NCI-H748 treated with DMSO at 0.1 percent for 48 hours (cell line): ENCODE measurements around the gene ZMYM3.

ENCODE experiments used
- DNase-seq: peaks from one replicate; lab custom pipeline; 2025; lab: John Stamatoyannopoulos, UW

ZMYM3 gene

GRCh38 chrX:71253253-71254091, 468 bp downstream of the ZMYM3 start:
- peak; percentile 0 for DNase-seq

DNA sequence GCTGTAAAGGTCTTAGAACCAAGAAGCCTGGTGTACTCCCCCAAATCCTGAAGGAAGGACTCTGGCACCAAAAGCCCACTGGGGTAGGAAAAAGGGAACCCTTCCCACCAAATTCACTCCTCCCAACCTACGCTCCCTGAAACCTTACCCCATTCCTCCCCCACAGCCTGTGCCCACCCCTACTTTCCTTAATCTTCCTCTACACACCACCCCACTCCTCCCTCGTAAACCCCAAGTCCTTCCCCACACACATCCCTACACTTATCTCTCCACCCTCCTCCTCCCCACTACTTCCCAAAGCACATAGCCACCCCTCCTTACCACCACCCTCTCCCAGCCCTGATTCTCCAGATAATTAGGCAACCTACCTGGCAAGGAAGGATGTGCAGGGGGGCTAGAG, 1.7 kb downstream of the ZMYM3 start:
- DNase-seq, result no peak

DNA sequence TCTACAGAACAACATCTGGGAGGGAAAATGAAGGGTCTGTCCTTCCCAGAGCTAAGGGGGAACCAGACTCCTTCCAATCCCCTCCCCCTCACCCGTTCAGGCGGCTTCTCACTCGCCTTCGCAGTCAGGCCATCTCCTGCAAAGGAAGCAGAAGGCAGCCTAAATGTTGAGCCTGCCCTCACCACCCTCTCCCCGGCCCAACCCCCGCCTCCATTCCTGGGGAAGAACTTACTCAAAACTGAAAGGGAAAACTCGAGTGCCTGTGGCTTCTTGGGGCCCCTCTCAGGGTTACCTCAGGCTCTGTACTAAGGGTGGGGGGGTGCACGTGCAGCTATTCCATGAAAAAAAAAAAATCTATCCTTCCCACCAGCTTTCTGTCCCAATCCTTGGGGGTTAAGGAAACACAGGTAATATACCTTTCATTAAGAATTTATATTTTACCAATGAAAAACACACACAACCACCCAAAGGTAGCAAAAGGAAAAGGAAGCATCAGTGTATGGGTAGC, 2.4 kb downstream of the ZMYM3 start:
- no peak for DNase-seq

GRCh38 chrX:71250841-71251240, 3.1 kb downstream of the ZMYM3 start:
- DNase-seq, result no peak

DNA sequence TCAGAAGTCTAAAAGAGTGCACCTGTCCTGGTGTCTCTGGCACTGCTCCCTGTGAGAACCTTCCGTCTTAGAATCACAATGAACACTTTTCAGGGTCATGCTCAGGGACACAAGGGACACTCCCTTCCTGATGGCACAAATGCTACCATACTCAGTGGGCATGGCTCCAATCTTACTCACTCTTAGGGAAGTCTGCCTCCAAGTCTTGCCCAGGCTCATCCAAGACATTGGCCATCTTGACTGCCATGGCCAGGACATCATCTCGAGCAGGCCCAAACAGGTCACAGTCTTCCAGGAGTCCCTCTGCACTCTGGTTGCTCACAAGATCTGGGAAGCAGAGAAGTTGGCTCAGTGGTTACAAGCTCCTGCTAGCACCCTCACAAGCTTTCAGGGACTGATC, 8.8 kb downstream of the ZMYM3 start:
- no peak for DNase-seq

DNA sequence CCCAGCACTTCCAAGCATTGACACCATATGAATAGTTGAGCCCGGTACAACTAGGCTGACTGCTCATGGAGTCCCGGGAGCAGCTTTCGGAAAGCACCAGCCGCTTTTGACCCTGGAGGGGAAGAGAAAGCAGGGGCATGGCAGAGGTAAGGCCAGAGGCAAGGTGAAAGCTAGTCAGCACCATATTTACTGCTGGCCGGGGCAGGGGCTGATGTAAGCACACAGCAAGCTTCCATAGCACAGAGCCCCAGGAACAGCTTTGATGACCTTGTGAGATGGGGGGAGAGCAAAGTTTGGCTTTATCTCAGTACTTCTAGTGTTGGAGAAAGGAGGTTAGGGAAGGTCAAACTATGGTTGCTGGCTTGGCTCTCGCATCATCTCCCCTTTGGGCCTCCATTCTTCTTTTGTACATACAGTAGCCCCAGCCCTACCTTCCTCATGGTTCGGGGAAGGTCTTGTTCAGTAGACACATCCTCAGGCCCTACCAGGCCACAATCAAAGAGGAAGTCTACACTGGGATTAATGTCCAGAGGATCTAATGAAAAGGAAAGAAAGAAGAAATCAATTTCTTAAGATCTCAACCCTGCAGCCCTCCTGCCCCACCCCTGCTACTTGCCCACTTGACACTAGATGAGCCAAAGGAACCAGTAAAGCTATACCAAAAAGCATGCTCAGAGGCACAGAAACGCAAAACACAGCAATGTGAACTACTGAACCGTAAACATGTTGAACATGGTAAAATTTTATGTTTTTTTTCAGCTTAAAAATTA, 9.4 kb downstream of the ZMYM3 start:
- no peak for DNase-seq

DNA sequence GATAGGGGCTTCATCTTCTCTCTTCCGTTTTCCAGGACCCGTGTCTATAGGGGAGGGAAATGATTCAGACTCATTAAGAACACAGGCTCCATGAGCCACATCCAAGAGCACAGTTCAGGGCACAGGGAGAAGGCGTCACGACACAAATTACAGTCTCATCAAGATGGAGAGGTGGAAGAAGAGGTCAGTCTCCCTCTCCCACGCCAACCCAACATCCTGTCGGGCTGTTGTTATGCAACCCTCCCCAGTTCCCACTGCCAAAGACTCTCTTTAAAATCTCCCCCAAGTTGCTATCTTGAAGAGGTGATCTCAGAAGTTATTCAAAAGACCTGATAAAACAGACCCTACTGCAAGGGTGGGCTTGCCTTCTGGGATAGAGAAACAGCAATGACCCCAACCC, 12.6 kb downstream of the ZMYM3 start:
- DNase-seq, result no peak

DNA sequence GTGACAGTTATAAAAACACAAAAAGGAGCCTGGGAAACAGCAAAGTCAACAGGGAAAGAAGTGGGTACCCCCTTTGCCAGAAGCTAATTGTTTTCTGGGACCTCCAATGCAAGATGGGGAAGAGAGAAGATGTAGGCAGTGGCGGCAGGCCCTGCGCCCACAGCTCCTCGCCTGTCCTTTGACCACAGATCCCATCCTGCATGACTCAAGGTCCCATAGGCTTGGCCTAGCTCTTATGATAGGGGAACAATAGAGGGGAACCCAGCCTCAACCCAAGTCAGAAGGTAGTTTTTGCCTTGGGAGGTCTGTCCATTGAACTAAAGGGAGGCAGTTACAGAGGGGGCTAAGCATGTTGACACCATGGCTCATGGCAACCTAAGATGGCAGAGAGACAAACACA, 14.2 kb downstream of the ZMYM3 start:
- DNase-seq, result no peak

GRCh38 chrX:71236836-71237235, 17.1 kb downstream of the ZMYM3 start:
- DNase-seq, result no peak

DNA sequence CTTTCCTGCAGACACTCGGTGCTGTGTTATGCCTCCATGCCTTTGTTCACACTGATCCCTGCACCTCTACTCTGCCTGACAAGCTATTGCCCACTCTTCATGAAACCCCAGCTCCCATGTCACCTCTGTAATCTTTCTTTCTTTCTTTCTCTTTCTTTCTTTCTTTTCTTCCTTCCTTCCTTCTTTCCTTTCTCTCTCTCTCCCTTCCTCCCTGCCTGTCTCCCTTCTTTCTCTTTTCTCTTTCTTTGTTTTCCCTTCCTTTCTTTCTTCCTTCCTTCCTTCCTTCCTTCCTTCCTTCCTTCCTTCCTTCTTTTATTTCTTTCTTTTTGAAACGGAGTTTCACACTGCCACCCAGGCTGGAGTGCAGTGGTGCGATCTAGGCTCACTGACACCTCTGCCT, 18.5 kb downstream of the ZMYM3 start:
- DNase-seq, result no peak

- no peak for DNase-seq
Measured at GRCh38 chrX:71228063-71228642, 25.8 kb downstream of the ZMYM3 start.

DNA sequence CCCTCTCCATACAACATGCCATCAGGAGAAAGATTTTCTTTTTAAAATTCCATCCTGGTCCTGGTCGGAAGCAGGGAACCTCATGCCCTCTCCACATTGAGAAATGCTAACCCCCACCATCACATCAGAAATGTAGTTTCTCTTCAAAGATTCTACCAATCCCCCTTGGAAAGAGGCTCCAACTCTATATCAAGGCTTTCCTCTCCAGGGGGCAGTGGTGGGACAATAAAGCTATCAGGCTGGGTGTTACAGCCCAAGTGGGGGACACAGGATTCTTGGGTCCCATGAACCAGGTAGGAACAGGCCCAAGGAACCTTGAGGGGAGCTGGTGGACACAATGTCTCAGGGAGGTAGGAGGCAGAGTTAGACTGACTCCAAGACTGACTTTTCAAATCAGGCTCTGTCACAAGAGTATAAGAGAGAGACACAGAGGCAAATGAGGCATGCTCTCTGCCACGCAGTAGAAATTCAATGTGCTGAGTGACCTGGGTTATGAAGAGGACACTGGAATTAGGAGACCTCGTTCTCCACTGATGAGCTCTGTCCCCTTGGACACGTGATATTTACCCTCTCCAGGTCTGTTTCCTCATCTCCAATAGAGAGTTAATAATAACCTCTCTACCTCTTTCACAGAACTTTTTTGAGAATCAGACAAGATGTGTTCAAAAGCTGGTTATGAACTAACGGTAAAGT, 26.4 kb downstream of the ZMYM3 start:
- no peak for DNase-seq

DNA sequence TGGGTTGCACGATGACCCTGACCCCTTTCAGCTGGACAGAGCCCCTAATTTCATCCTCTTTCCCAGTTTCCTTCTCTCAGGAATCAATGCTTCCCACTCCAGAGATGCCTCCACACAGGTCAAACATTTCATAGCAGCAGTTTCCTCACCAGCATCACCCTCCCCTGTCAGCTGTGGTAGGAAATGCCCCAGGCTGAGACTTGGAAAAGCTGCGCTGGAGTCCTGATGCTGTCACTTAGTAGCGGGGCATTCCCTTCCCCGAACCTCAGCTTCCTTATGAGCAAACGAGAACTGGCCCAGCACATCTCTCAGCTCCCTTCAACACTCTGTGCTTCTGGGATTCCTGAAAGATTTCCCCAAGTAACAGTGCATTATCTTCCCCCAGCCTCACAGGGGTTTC, 28.3 kb downstream of the ZMYM3 start:
- no peak for DNase-seq

GRCh38 chrX:71225009-71225408, 28.9 kb downstream of the ZMYM3 start:
- no peak for DNase-seq

DNA sequence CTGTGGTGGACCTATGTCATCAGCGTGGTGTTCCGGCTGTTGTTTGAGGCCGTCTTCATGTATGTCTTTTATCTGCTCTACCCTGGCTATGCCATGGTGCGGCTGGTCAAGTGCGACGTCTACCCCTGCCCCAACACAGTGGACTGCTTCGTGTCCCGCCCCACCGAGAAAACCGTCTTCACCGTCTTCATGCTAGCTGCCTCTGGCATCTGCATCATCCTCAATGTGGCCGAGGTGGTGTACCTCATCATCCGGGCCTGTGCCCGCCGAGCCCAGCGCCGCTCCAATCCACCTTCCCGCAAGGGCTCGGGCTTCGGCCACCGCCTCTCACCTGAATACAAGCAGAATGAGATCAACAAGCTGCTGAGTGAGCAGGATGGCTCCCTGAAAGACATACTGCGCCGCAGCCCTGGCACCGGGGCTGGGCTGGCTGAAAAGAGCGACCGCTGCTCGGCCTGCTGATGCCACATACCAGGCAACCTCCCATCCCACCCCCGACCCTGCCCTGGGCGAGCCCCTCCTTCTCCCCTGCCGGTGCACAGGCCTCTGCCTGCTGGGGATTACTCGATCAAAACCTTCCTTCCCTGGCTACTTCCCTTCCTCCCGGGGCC, 29.7 kb downstream of the ZMYM3 start:
- DNase-seq, result no peak

DNA sequence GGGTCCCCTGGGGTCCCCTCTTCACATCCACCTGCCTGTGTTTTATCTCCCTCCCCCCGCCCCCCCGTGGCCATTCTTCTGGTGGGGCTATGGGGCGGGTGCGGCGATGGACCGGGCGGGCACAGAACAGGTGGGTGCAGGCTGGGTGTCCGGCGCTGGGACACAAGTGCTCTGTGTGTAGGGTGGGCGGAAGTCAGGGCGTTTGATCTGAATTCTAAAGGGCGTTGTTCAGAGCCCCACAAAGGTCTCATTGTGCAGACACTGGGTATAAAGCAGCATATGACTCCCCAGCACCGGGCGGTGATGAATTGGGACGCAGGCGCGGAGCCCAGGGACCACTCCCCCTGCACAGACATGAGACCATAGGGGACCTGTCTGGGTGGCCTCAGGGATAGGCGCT, 31.0 kb downstream of the ZMYM3 start, which contains the start of gene GJB1:
Gene GJB1, plus strand, starts transcription at position 296 of the 400 bp plus-strand sequence. CDS start 484 bp downstream, outside the sequence.
- no peak for DNase-seq

GRCh38 chrX:71221145-71221544, 32.8 kb downstream of the ZMYM3 start:
- DNase-seq, result no peak

DNA sequence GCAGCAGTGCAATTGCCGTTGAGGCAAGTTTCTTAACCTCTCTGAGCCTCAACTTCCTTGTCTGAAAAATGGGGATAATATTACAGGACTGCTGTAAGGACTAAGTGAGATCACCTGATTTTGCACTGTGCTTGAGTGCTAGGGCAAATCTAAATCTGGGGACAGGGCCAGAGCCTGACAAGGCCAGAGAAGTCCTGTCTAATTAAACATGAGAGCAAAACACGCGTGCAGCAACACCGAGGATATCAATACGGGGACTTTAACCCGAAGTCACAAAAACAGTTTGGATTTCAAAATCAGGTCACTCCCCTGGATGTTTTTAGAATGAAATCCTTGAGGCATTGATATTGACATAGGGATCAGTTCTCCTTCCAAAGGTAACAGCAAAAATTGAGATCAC, 36.6 kb downstream of the ZMYM3 start:
- DNase-seq, result no peak

GRCh38 chrX:71216485-71216884, 37.5 kb downstream of the ZMYM3 start:
- DNase-seq, result peak; percentile 74

DNA sequence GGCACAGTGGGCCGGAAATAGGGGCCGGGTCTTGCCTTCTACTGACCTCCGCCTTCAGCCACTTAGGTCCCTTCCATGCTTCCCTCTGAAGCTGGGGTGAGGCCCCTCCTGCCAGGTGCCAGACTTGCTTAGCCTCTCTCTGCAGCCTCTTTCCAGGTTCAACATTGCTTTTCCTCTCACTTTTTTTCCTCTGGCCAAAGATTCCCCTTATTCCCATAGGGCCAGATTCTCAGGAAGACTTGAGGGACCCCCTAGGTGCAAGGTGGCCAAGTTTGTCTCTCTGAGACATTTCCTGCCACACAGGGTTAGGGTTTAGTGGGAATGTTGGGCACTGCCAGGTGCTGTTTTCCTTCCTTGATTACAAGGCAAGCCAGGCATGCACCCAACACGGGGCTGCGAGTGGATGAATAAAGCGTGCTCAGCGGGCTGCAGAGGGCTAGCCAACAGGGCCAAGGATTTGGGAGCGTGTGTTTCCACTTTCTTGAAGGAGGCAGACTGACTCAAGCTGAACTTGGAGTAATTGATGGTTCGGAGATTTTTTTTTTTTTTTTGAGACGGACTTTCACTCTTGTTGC, 38.5 kb downstream of the ZMYM3 start:
- no peak for DNase-seq

DNA sequence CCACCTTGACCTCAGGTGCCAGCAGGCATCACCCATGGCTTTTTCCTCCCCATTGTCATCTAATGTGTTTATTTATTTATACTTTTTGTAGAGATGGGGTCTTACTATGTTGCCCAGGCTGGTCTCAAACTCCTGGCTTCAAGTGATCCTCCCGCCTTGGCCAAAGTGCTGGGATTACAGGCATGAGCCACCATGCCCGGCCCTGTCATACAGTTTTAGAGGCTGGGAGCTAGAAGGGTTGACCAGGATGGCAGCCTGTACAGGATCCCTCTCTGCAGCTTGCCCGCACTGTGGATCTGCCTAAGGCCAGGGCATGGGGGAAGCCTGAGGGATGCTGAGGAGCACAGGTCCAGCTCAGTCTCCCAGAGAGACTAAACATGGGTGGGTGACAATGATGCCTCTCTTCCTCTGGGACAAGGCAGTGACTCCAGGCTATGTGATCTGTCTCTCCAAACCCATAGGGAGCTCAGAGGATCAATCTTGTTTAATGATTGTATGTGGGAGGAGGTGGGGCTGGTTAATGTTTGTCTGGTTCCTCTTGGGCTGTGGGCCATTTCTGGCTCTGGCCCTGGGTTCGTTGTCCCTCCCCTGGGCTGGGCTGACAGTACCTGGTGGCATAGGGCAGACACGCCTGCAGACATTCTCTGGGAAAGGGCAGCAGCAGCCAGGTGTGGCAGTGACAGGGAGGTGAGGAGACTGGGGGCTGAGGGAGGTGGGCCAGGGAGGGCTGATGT, 39.2 kb downstream of the ZMYM3 start:
- no peak for DNase-seq
